Astrocyte of the cerebellum (primary cell): ENCODE data around the gene CCND1.

Experiments used
- DNase-seq: peaks from one replicate; pipeline ENCODE4 v3.0.0-alpha.2; 2011; ENCODE audit warnings: low read depth
- H3K4me3 ChIP-seq: 2 replicates; pipeline ENCODE4 v1.5.1; 2011; ENCODE audit warnings: mild to moderate bottlenecking, low read depth, low read length, moderate library complexity
- CTCF ChIP-seq: IDR thresholded peaks from 2 replicates; pipeline ENCODE4 v1.5.1; 2012; ENCODE audit warnings: low read length, low read depth, moderate library complexity, mild to moderate bottlenecking; ENCODE audit errors: missing control alignments
- in situ Hi-C: cut with HindIII; loops from 2 replicates; pipeline ENCODE4 v1.10.0; 2017; ENCODE audit warnings: low sequenced_read_pairs

CCND1 gene

DNA sequence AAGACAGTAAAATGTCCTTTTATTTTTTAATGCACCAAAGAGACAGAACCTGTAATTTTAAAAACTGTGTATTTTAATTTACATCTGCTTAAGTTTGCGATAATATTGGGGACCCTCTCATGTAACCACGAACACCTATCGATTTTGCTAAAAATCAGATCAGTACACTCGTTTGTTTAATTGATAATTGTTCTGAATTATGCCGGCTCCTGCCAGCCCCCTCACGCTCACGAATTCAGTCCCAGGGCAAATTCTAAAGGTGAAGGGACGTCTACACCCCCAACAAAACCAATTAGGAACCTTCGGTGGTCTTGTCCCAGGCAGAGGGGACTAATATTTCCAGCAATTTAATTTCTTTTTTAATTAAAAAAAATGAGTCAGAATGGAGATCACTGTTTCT, 1.1 kb upstream of the CCND1 start:
- DNase-seq = no peak
- in situ Hi-C loops = no loop called here
- H3K4me3 ChIP-seq = peak overlapping the region; percentile 89
- no peak for TF ChIP-seq CTCF

GRCh38 chr11:69640260-69640994, 529 bp upstream of the CCND1 start:
- peak overlapping the region; percentile 89 for H3K4me3 ChIP-seq

DNA sequence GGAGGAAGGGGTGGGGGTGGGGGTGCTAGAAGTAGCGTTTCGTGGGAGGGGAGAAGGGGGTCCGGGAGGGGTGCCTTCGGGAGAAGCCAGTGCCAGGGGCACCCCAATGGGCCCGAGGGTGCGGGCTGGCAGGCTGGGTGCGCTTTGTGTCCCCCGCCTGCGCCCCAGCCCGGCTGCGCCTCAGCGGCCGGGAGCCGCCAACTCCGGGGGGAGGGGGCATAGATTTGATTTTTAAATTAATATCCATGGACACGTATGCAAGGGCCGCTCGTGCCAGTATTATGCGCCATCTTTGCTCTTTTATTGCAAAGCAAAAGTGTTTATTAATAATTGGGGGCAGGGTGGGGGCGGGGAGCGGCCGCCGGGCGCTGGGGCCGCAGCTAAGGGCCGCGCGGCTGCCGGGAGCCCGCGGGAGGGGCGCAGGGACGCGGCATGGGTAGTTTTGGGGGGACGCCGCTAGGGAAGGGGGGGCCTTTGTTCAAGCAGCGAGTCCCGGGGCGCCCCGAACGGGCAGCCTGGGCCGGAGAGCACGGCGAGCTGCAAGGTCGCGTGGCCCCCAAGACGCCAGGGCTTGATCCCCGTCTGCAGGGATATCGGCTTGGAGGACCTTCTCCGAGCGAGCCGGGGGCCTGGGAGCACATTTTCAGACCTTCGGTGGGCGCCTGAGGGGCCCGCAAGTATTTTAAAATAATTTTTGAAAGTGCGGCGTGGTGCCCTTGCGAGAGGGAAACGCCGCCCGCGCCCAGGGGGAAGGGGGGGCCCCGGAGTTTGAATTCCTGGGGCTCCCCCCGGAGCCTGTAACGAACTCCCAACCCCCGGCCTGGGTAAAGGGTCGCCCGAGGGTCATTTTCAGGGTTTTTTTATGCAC, 959 bp downstream of the CCND1 start:
- TF ChIP-seq CTCF = no peak
- in situ Hi-C loops = no loop called here
- DNase-seq = no peak
- peak overlapping the region; percentile 89 for H3K4me3 ChIP-seq

More at GRCh38 chr11:69640260-69640994, 529 bp upstream of the CCND1 start:
- in situ Hi-C loops = no loop called here
- no peak for TF ChIP-seq CTCF
- DNase-seq = no peak

- peak overlapping the region; percentile 89 for H3K4me3 ChIP-seq
- TF ChIP-seq CTCF = no peak
- DNase-seq = no peak
These were observed 1.6 kb downstream of the CCND1 start for GRCh38 chr11:69642549-69642912.

GRCh38 chr11:69642913-69643632, 2.1 kb downstream of the CCND1 start:
- in situ Hi-C loops = no loop called here
- peak; percentile 60 for DNase-seq
- H3K4me3 ChIP-seq = peak overlapping the region; percentile 89
- TF ChIP-seq CTCF = peak; percentile 77

More at GRCh38 chr11:69642549-69642912, 1.6 kb downstream of the CCND1 start:
- in situ Hi-C loops = no loop called here

DNA sequence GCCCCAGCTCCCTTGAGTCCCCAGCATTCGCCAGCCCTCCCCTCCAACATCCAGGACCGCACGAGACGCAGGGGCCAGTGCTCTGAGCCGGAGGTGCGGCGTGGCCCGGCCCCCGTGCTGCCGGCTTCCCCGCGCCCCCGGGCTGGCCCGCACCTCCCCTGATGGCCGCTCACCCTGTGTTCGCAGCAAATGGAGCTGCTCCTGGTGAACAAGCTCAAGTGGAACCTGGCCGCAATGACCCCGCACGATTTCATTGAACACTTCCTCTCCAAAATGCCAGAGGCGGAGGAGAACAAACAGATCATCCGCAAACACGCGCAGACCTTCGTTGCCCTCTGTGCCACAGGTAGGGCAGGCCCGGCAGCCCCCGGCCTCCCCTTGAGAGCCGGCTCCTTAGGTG, 2.7 kb downstream of the CCND1 start:
- H3K4me3 ChIP-seq = peak overlapping the region; percentile 89
- no peak for TF ChIP-seq CTCF
- in situ Hi-C loops = no loop called here
- DNase-seq = no peak
